ENCODE data around the gene SELP. TPM values are rescaled to one million over a fixed set of nuclear protein-coding genes. Genes with fewer than 3 reads are reported as not detected.

The SELP gene
- total and polyA plus RNA-seq, 2 of the 13 experiments (the other 11 are each of a cell fraction or from before 2014, with no cell fraction given): 0.11 TPM; not detected in 1

- TF ChIP-seq PBX2 (CRISPR knock-in tag; IDR thresholded peaks at IDR 0.05) (no peak), ARID5B (CRISPR knock-in tag; IDR thresholded peaks at IDR 0.05) (peak; percentile 91), ZXDC (CRISPR knock-in tag; IDR thresholded peaks at IDR 0.05) (no peak), ZNF350 (CRISPR knock-in tag; IDR thresholded peaks at IDR 0.05; ENCODE audit: borderline replicate concordance, low read depth) (no peak), ZNF563 (CRISPR knock-in tag; IDR thresholded peaks at IDR 0.05) (no peak; the same call in 1 of the 2 replicates), MZF1 (CRISPR knock-in tag; IDR thresholded peaks at IDR 0.05; ENCODE audit: borderline replicate concordance) (no peak), ZNF547 (CRISPR knock-in tag; IDR thresholded peaks at IDR 0.05) (no peak), CCDC6 (CRISPR knock-in tag; IDR thresholded peaks at IDR 0.05) (no peak), ZNF850 (CRISPR knock-in tag; conservative IDR thresholded peaks at IDR 0.05) (no peak), ZNF20 (CRISPR knock-in tag; IDR thresholded peaks at IDR 0.05) (no peak), GABPA (IDR thresholded peaks at IDR 0.05; ENCODE audit: low read depth, low read length) (no peak), GABPA (CRISPR knock-in tag; IDR thresholded peaks at IDR 0.05; ENCODE audit: low read depth) (no peak), ATF7 (IDR thresholded peaks at IDR 0.05) (no peak), ATF7 (CRISPR knock-in tag; IDR thresholded peaks at IDR 0.05) (no peak), DBP (CRISPR knock-in tag; IDR thresholded peaks at IDR 0.05; ENCODE audit: not compliant biosample characterization) (no peak), ZNF333 (CRISPR knock-in tag; IDR thresholded peaks at IDR 0.05; ENCODE audit: borderline replicate concordance) (no peak), ZNF790 (CRISPR knock-in tag; IDR thresholded peaks at IDR 0.05; ENCODE audit: borderline replicate concordance) (no peak), RAD21 (CRISPR knock-in tag; IDR thresholded peaks at IDR 0.05) (0 out of 2 replicates have a peak, but pooled peaks have one; percentile 9), CBX5 (CRISPR knock-in tag; IDR thresholded peaks at IDR 0.05; ENCODE audit: borderline replicate concordance) (no peak)
- TF ChIP-seq, protein P1, sequence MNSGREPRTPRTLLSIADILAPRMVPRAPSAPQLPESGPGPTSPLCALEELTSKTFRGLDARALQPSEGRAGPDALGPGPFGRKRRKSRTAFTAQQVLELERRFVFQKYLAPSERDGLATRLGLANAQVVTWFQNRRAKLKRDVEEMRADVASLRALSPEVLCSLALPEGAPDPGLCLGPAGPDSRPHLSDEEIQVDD (CRISPR knock-in tag; IDR thresholded peaks at IDR 0.05; ENCODE audit: borderline replicate concordance): no peak
These were observed 53.5 kb downstream of the SELP start (continued) for GRCh38 chr1:169576241-169576934.

All from HepG2 (cell line).